Endodermal cell (in vitro differentiated cells): ENCODE measurements around the gene KCNJ4. TPM values are rescaled to one million over a fixed set of nuclear protein-coding genes. Genes with fewer than 3 reads are reported as not detected.

Experiments
- DNase-seq: peaks from one replicate; pipeline ENCODE4 v3.0.0-alpha.2; 2017
- H3K27ac ChIP-seq: 2 replicates; pipeline ENCODE4 v1.5.1; 2013; ENCODE audit warnings: mild to moderate bottlenecking, low read depth, low read length, moderate library complexity
- H3K27me3 ChIP-seq: 2 replicates; pipeline ENCODE4 v1.6.1; 2013; ENCODE audit warnings: mild to moderate bottlenecking, low read length, moderate library complexity; ENCODE audit not compliant: insufficient read depth, control insufficient read depth, poor library complexity, severe bottlenecking
- H3K36me3 ChIP-seq: 2 replicates; pipeline ENCODE4 v1.7.0; 2013; ENCODE audit warnings: mild to moderate bottlenecking, low read length, moderate library complexity; ENCODE audit not compliant: control insufficient read depth, insufficient read depth
- H3K4me1 ChIP-seq: one replicate; pipeline ENCODE4 v1.7.0; 2013; ENCODE audit warnings: low read length; ENCODE audit not compliant: control insufficient read depth, insufficient read depth
- H3K4me3 ChIP-seq: 2 replicates; pipeline ENCODE4 v1.5.1; 2013; ENCODE audit warnings: mild to moderate bottlenecking, low read length, moderate library complexity
- H3K9ac ChIP-seq: 2 replicates; pipeline ENCODE4 v1.6.1; 2013; ENCODE audit warnings: mild to moderate bottlenecking, low read length, moderate library complexity; ENCODE audit not compliant: poor library complexity, severe bottlenecking; ENCODE audit errors: extremely low read depth
- H3K9me3 ChIP-seq: 2 replicates; pipeline ENCODE4 v1.6.1; 2013; ENCODE audit warnings: mild to moderate bottlenecking, low read length, moderate library complexity; ENCODE audit not compliant: control insufficient read depth
- H3K27ac Mint-ChIP-seq: 2 replicates; pipeline ENCODE4 v1.8.0; 2020; ENCODE audit warnings: mixed read lengths
- H3K27me3 Mint-ChIP-seq: 2 replicates; pipeline ENCODE4 v1.8.0; 2021; ENCODE audit warnings: mild to moderate bottlenecking, mixed read lengths; ENCODE audit not compliant: insufficient read depth
- H3K36me3 Mint-ChIP-seq: 2 replicates; pipeline ENCODE4 v1.8.0; 2020; ENCODE audit warnings: low read depth, mixed read lengths
- H3K4me1 Mint-ChIP-seq: 2 replicates; pipeline ENCODE4 v1.8.0; 2020; ENCODE audit warnings: mixed read lengths
- H3K4me3 Mint-ChIP-seq: 2 replicates; pipeline ENCODE4 v1.8.0; 2020; ENCODE audit warnings: mild to moderate bottlenecking, moderate library complexity, mixed read lengths
- H3K9me3 Mint-ChIP-seq: 2 replicates; pipeline ENCODE4 v1.8.0; 2020; ENCODE audit warnings: mild to moderate bottlenecking, mixed read lengths
- CTCF ChIP-seq: fragments of 200-600 bp; sonication (generic); conservative IDR thresholded peaks from 2 replicates; pipeline ENCODE4 v1.5.0; 2021; ENCODE audit warnings: antibody characterized with exemption, mild to moderate bottlenecking
- WGBS, 2 experiments: methylation state at CpG; one replicate each; pipeline versions ENCODE4 v1.1.5 to v1.1.7; 2013; ENCODE audit warnings: missing lambda C conversion rate in 2 of 2, mixed read lengths in 1 of 2; ENCODE audit not compliant: insufficient coverage in 1 of 2, insufficient read length in 1 of 2; 5-methylcytosine and 5-hydroxymethylcytosine counted together
- total RNA-seq, 2 donors: library from RNA; stranded (reverse); fragmentation: NEBNext Ultra II Directional in 1 of 2; extraction: Animal tissue kit (Norgen Biotek cat#: 25700) in 1 of 2; gene quantifications; 2 replicates in 1 of 2; 3 replicates in 1 of 2; pipeline ENCODE4 v1.2.1, GENCODE V29; 2021

Gene KCNJ4
- total RNA-seq, 2 donors from 2014 or later: 0.37 to 1.4 TPM

DNA sequence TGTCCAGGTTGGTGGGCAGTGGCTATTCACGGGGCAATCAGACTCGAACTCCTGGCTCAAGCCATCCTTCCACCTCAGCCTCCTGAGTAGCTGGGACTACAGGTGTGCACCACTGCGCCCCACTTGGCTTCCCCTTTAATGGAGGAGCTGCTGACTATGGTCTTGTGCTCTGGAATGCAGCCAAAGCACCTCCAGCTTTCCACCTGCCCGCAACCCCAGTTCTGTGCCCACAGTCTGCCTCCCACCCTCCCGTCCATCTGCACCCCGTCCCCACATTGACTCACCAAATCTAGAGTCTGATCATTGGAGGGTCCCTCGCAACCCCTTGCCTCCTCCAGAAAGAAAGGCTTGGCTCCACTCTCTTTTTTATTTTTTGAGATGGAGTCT lies 41.0 kb downstream of the KCNJ4 start:
- peak; percentile 38 for DNase-seq
- Histone ChIP-seq H3K27ac (no peak overlapping the region), H3K9ac (no peak overlapping the region), H3K4me3 (no peak overlapping the region), H3K36me3 (no peaks in the 10 kb centered on the region), H3K4me1 (no peaks in the 10 kb centered on the region), H3K9me3 (peaks cover 6% of the 10 kb centered on the region), H3K27me3 (no peaks in the 10 kb centered on the region)
- WGBS, 2 experiments: 90 to 92% methylated on average over 2 to 7 of the region's 7 CpGs
- Mint-ChIP-seq H3K9me3 (peaks cover 14% of the 10 kb centered on the region), H3K4me3 (no peak overlapping the region), H3K27me3 (peaks cover 4% of the 10 kb centered on the region), H3K27ac (no peak overlapping the region), H3K4me1 (peaks cover 2% of the 10 kb centered on the region), H3K36me3 (no peaks in the 10 kb centered on the region)
- TF ChIP-seq CTCF: no peak

GRCh38 chr22:38413085-38414008 lies 41.7 kb downstream of the KCNJ4 start:
- no peak overlapping the region for H3K4me3 Mint-ChIP-seq
- H3K9ac ChIP-seq: no peak overlapping the region
- no peak for TF ChIP-seq CTCF
- no peaks in the 10 kb centered on the region for H3K4me1 ChIP-seq
- peaks cover 19% of the 10 kb centered on the region for H3K9me3 Mint-ChIP-seq
- H3K4me3 ChIP-seq: no peak overlapping the region
- no peak overlapping the region for H3K27ac ChIP-seq
- no peaks in the 10 kb centered on the region for H3K36me3 ChIP-seq
- H3K27me3 ChIP-seq: no peaks in the 10 kb centered on the region
- H3K27ac Mint-ChIP-seq: no peak overlapping the region
- peaks cover 2% of the 10 kb centered on the region for H3K36me3 Mint-ChIP-seq
- DNase-seq: peak; percentile 40
- WGBS, 2 experiments: 86 to 87% methylated on average over 7 to 19 of the region's 20 CpGs
- peaks cover 4% of the 10 kb centered on the region for H3K27me3 Mint-ChIP-seq
- H3K9me3 ChIP-seq: peaks cover 6% of the 10 kb centered on the region
- H3K4me1 Mint-ChIP-seq: peaks cover 2% of the 10 kb centered on the region

DNA sequence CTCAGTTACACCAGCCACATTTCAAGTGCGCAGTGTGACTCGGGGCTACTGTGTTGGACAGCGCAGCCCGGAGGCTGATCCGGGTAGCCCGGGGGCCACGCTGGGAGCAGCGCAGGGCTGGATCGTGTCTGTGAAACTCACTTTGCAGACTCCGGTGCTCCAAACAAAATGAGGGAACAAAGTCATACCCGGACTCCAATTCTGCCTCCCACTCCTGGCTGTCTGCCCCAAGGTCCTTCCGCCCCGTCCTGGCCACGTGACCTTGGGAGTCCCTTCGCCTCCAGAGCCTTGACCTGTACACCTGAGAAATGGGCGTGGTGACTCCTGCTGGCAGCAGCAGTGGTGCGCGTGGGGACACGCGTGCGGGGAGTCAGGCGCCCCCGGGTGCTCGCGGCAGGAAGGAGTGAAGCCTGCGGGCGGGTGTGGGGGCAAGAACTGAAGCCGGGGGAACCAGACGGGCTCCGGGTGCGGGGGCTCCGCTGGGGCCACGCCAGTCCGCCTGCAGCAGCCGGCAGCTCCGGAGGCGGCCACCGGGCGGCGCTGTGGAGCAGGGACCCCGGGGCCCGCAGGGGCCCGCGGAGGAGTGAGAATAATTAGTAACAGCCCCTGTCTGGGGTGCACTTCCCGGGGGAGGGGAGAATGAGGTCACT lies 42.4 kb downstream of the KCNJ4 start:
- peaks cover 21% of the 10 kb centered on the region for H3K9me3 Mint-ChIP-seq
- H3K4me1 Mint-ChIP-seq: peaks cover 2% of the 10 kb centered on the region
- no peaks in the 10 kb centered on the region for H3K4me1 ChIP-seq
- WGBS, 2 experiments: 65 to 86% methylated on average over 22 to 45 of the region's 45 CpGs
- no peak overlapping the region for H3K27ac Mint-ChIP-seq
- H3K4me3 Mint-ChIP-seq: no peak overlapping the region
- peak; percentile 80 for DNase-seq
- H3K4me3 ChIP-seq: no peak overlapping the region
- H3K36me3 ChIP-seq: no peaks in the 10 kb centered on the region
- peaks cover 4% of the 10 kb centered on the region for H3K27me3 Mint-ChIP-seq
- no peaks in the 10 kb centered on the region for H3K27me3 ChIP-seq
- peaks cover 6% of the 10 kb centered on the region for H3K9me3 ChIP-seq
- H3K9ac ChIP-seq: no peak overlapping the region
- H3K36me3 Mint-ChIP-seq: peaks cover 2% of the 10 kb centered on the region
- no peak overlapping the region for H3K27ac ChIP-seq
- TF ChIP-seq CTCF: peak; percentile 90
